GM19351 (cell line): ENCODE results near the gene TRIP10.
"Not testable (repeated sequence)": the region's sequence is repeated elsewhere in the genome, so short reads cannot be mapped to it uniquely, and the experiment has no call there.

ENCODE experiments used
- ATAC-seq: cut with Tn5 transposase; IDR thresholded peaks from one replicate; pipeline ENCODE4 v1.9.1; 2021; ENCODE audit warnings: mild to moderate bottlenecking, moderate library complexity; ENCODE audit not compliant: unreplicated experiment

TRIP10 gene

GRCh38 chr19:6739390-6739882 lies at the start of gene TRIP10:
TRIP10 (plus strand) TSS chr19:6739680; CDS start chr19:6739762, 82 bp downstream.
- no peak for ATAC-seq

- no peak for ATAC-seq
Observed at GRCh38 chr19:6690160-6690885, 49.2 kb upstream of the TRIP10 start.

- no peak for ATAC-seq
Observed at GRCh38 chr19:6691342-6691741, 48.1 kb upstream of the TRIP10 start.

- no peak for ATAC-seq
Observed at GRCh38 chr19:6692027-6692426, 47.5 kb upstream of the TRIP10 start.

- no peak for ATAC-seq
Observed at GRCh38 chr19:6693056-6693471, 46.4 kb upstream of the TRIP10 start.

- no peak for ATAC-seq
Observed at GRCh38 chr19:6693681-6694080, 45.8 kb upstream of the TRIP10 start.

- ATAC-seq: no peak
Observed at GRCh38 chr19:6694147-6694815, 45.2 kb upstream of the TRIP10 start.

- no peak for ATAC-seq
Observed at GRCh38 chr19:6696239-6696820, 43.1 kb upstream of the TRIP10 start.

- no peak for ATAC-seq
Observed at GRCh38 chr19:6697291-6697690, 42.2 kb upstream of the TRIP10 start.

GRCh38 chr19:6699935-6700334 lies 39.5 kb upstream of the TRIP10 start:
- no peak for ATAC-seq

- no peak for ATAC-seq
Observed at GRCh38 chr19:6700586-6701316, 38.7 kb upstream of the TRIP10 start.

- no peak for ATAC-seq
Observed at GRCh38 chr19:6705931-6706632, 33.4 kb upstream of the TRIP10 start.

GRCh38 chr19:6706633-6706958 lies 32.9 kb upstream of the TRIP10 start:
- ATAC-seq: no peak

GRCh38 chr19:6707011-6707657 lies 32.3 kb upstream of the TRIP10 start:
- no peak for ATAC-seq

- no peak for ATAC-seq
Observed at GRCh38 chr19:6707658-6708018, 31.8 kb upstream of the TRIP10 start.

- no peak for ATAC-seq
Observed at GRCh38 chr19:6708346-6708745, 31.1 kb upstream of the TRIP10 start.

GRCh38 chr19:6708913-6709312 lies 30.6 kb upstream of the TRIP10 start:
- ATAC-seq: not testable (repeated sequence)

GRCh38 chr19:6709549-6709948 lies 29.9 kb upstream of the TRIP10 start:
- ATAC-seq: no peak

- ATAC-seq: no peak
Observed at GRCh38 chr19:6710273-6711077, 29.0 kb upstream of the TRIP10 start.

- no peak for ATAC-seq
Observed at GRCh38 chr19:6711078-6711361, 28.5 kb upstream of the TRIP10 start.
